T-helper 1 cell treated with Interleukin-12 subunit alpha and Interleukin-12 subunit beta and Interleukin-4 antibody, amounts not matched to agents 30 μg/mL and 1 μg/mL, for 36 hours (primary cell): ENCODE measurements around the gene RAB27A.
"Not testable (repeated sequence)": the region's sequence is repeated elsewhere in the genome, so short reads cannot be mapped to it uniquely, and the experiment has no call there.

Experiments
- H3K27ac Mint-ChIP-seq: one replicate; pipeline ENCODE4 v1.8.0; 2021; ENCODE audit warnings: mild to moderate bottlenecking, mixed read lengths
- H3K27me3 Mint-ChIP-seq: one replicate; pipeline ENCODE4 v1.8.0; 2021; ENCODE audit warnings: low read depth, mixed read lengths
- H3K36me3 Mint-ChIP-seq: one replicate; pipeline ENCODE4 v1.8.0; 2021; ENCODE audit warnings: low read depth, mixed read lengths
- H3K4me1 Mint-ChIP-seq: one replicate; pipeline ENCODE4 v1.8.0; 2021; ENCODE audit warnings: low read depth, mixed read lengths
- H3K4me3 Mint-ChIP-seq: one replicate; pipeline ENCODE4 v1.8.0; 2021; ENCODE audit warnings: mild to moderate bottlenecking, moderate library complexity, mixed read lengths
- H3K9me3 Mint-ChIP-seq: one replicate; pipeline ENCODE4 v1.8.0; 2021; ENCODE audit warnings: mixed read lengths

Gene RAB27A

GRCh38 chr15:55289011-55289745 is 435 bp downstream of the RAB27A start:
- Mint-ChIP-seq H3K9me3 (no peaks in the 10 kb centered on the region), H3K36me3 (peaks cover 20% of the 10 kb centered on the region), H3K27ac (peak overlapping the region; percentile 93), H3K4me3 (peak overlapping the region; percentile 93), H3K27me3 (no peaks in the 10 kb centered on the region), H3K4me1 (peaks cover 47% of the 10 kb centered on the region)

- no peaks in the 10 kb centered on the region for H3K9me3 Mint-ChIP-seq
- peak overlapping the region; percentile 93 for H3K27ac Mint-ChIP-seq
- peaks cover 20% of the 10 kb centered on the region for H3K36me3 Mint-ChIP-seq
Observed at GRCh38 chr15:55288006-55288717, 1.5 kb downstream of the RAB27A start.

GRCh38 chr15:55286442-55287189 is 3.0 kb downstream of the RAB27A start:
- Mint-ChIP-seq H3K4me1 (peaks cover 70% of the 10 kb centered on the region), H3K4me3 (peak overlapping the region; percentile 11), H3K27ac (peak overlapping the region; percentile 28), H3K36me3 (peaks cover 24% of the 10 kb centered on the region)
- not testable (repeated sequence) for H3K27me3 Mint-ChIP-seq, H3K9me3 Mint-ChIP-seq

More at GRCh38 chr15:55288006-55288717, 1.5 kb downstream of the RAB27A start:
- peak overlapping the region; percentile 93 for H3K4me3 Mint-ChIP-seq
- H3K27me3 Mint-ChIP-seq, result no peaks in the 10 kb centered on the region
- H3K4me1 Mint-ChIP-seq, result peaks cover 55% of the 10 kb centered on the region

GRCh38 chr15:55284426-55284825 is 5.2 kb downstream of the RAB27A start:
- no peak overlapping the region for H3K27ac Mint-ChIP-seq
- H3K9me3 Mint-ChIP-seq, result no peaks in the 10 kb centered on the region
- H3K4me1 Mint-ChIP-seq, result peaks cover 85% of the 10 kb centered on the region
- peaks cover 27% of the 10 kb centered on the region for H3K36me3 Mint-ChIP-seq
- H3K4me3 Mint-ChIP-seq, result no peak overlapping the region
- H3K27me3 Mint-ChIP-seq, result no peaks in the 10 kb centered on the region

GRCh38 chr15:55283379-55284147 is 6.0 kb downstream of the RAB27A start:
- no peaks in the 10 kb centered on the region for H3K9me3 Mint-ChIP-seq
- peak overlapping the region; percentile 25 for H3K4me3 Mint-ChIP-seq
- no peaks in the 10 kb centered on the region for H3K27me3 Mint-ChIP-seq
- peak overlapping the region; percentile 88 for H3K27ac Mint-ChIP-seq
- peaks cover 88% of the 10 kb centered on the region for H3K4me1 Mint-ChIP-seq
- H3K36me3 Mint-ChIP-seq, result peaks cover 30% of the 10 kb centered on the region

GRCh38 chr15:55282284-55282833 is 7.3 kb downstream of the RAB27A start:
- no peaks in the 10 kb centered on the region for H3K27me3 Mint-ChIP-seq
- peak overlapping the region; percentile 88 for H3K27ac Mint-ChIP-seq
- H3K36me3 Mint-ChIP-seq, result peaks cover 28% of the 10 kb centered on the region
- peaks cover 88% of the 10 kb centered on the region for H3K4me1 Mint-ChIP-seq
- no peaks in the 10 kb centered on the region for H3K9me3 Mint-ChIP-seq
- H3K4me3 Mint-ChIP-seq, result peak overlapping the region; percentile 57

GRCh38 chr15:55281517-55282228 is 7.9 kb downstream of the RAB27A start:
- Mint-ChIP-seq H3K4me3 (peak overlapping the region; percentile 57), H3K27ac (peak overlapping the region; percentile 88), H3K9me3 (no peaks in the 10 kb centered on the region), H3K4me1 (peaks cover 91% of the 10 kb centered on the region), H3K36me3 (peaks cover 23% of the 10 kb centered on the region), H3K27me3 (no peaks in the 10 kb centered on the region)

- peaks cover 15% of the 10 kb centered on the region for H3K36me3 Mint-ChIP-seq
- not testable (repeated sequence) for H3K27me3 Mint-ChIP-seq, H3K9me3 Mint-ChIP-seq
- H3K27ac Mint-ChIP-seq, result peak overlapping the region; percentile 70
- peak overlapping the region; percentile 40 for H3K4me3 Mint-ChIP-seq
- H3K4me1 Mint-ChIP-seq, result peaks cover 87% of the 10 kb centered on the region
Observed at GRCh38 chr15:55280589-55280988, 9.0 kb downstream of the RAB27A start.

- H3K9me3 Mint-ChIP-seq, result no peaks in the 10 kb centered on the region
- H3K4me1 Mint-ChIP-seq, result peaks cover 84% of the 10 kb centered on the region
- peak overlapping the region; percentile 67 for H3K4me3 Mint-ChIP-seq
- H3K27me3 Mint-ChIP-seq, result no peaks in the 10 kb centered on the region
- H3K36me3 Mint-ChIP-seq, result peaks cover 20% of the 10 kb centered on the region
- H3K27ac Mint-ChIP-seq, result peak overlapping the region; percentile 97
Observed at GRCh38 chr15:55279746-55280351, 9.8 kb downstream of the RAB27A start.

- H3K4me3 Mint-ChIP-seq, result peak overlapping the region; percentile 67
Observed at GRCh38 chr15:55279100-55279745, 10.4 kb downstream of the RAB27A start.

GRCh38 chr15:55277715-55278114 is 11.9 kb downstream of the RAB27A start:
- no peaks in the 10 kb centered on the region for H3K27me3 Mint-ChIP-seq
- peak overlapping the region; percentile 87 for H3K27ac Mint-ChIP-seq
- H3K36me3 Mint-ChIP-seq, result peaks cover 27% of the 10 kb centered on the region
- H3K9me3 Mint-ChIP-seq, result no peaks in the 10 kb centered on the region
- peaks cover 77% of the 10 kb centered on the region for H3K4me1 Mint-ChIP-seq
- peak overlapping the region; percentile 56 for H3K4me3 Mint-ChIP-seq

More at GRCh38 chr15:55279100-55279745, 10.4 kb downstream of the RAB27A start:
- H3K9me3 Mint-ChIP-seq, result no peaks in the 10 kb centered on the region
- no peaks in the 10 kb centered on the region for H3K27me3 Mint-ChIP-seq
- peaks cover 19% of the 10 kb centered on the region for H3K36me3 Mint-ChIP-seq
- H3K4me1 Mint-ChIP-seq, result peaks cover 78% of the 10 kb centered on the region
- peak overlapping the region; percentile 97 for H3K27ac Mint-ChIP-seq

GRCh38 chr15:55277116-55277564 is 12.5 kb downstream of the RAB27A start:
- peak overlapping the region; percentile 87 for H3K27ac Mint-ChIP-seq
- no peaks in the 10 kb centered on the region for H3K9me3 Mint-ChIP-seq
- H3K36me3 Mint-ChIP-seq, result peaks cover 29% of the 10 kb centered on the region
- no peaks in the 10 kb centered on the region for H3K27me3 Mint-ChIP-seq
- peak overlapping the region; percentile 56 for H3K4me3 Mint-ChIP-seq
- peaks cover 74% of the 10 kb centered on the region for H3K4me1 Mint-ChIP-seq
